Stimulated activated CD4-positive, alpha-beta T cell treated with anti-CD3 and anti-CD28 coated beads, TNF-alpha, amount 100 ng/mL, for 4 hours (primary cell): ENCODE data around the gene SLC13A4.
"Not testable (repeated sequence)": the region's sequence is repeated elsewhere in the genome, so short reads cannot be mapped to it uniquely, and the experiment has no call there.

ENCODE experiments used
- DNase-seq, 3 experiments: peaks; one replicate each; pipeline ENCODE4 v3.0.0-alpha.2; 2020; ENCODE audit warnings: low read depth in 3 of 3

Gene SLC13A4

DNA sequence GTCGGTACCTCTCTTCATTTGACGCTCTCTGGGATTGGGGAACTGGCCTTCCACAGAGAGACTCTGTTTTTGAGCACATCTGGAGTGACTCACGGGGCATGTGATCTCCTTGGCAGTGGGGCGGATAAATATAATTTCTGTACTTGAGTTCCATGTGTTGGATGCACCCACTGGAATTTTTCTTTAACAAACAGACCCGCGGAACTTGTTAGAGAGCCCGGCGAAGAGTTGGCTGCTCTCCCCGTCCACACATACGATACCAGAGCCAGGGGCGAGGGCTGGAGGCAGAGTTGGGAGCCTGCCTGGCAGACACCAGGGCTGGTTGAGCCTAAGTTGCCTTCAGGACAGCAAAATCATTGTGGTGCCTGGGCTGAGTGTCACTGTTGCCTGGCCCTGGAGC is 20.8 kb upstream of the SLC13A4 start, which contains the start of gene FAM180A:
TSS of gene FAM180A (minus strand) at position 44 of the 400 bp plus-strand sequence. CDS start 233 bp downstream, outside the sequence.
- no peak for DNase-seq

DNA sequence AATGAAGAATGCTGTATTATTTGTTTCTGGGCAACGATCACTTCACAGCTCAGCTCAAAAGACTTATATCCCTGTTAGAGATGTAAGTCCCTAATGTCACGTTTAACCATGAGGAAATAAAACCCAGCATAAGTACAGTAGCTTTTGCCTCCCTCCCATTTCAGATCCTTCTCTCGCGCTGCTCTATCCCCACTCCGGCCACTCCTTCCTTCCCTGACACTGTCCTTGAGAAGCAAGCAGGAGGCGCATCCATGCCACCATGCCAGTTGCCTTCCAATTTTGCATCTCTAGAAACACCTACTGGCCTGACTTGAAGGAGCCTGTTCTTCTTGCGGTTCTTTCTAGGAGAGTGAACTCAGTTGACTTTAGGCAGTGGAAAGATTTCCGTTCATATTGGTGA is 19.4 kb upstream of the SLC13A4 start:
- DNase-seq, result no peak

- DNase-seq, result no peak
These were observed 17.8 kb upstream of the SLC13A4 start for GRCh38 chr7:135745703-135746312.

GRCh38 chr7:135744938-135745702 is 17.1 kb upstream of the SLC13A4 start:
- DNase-seq, result no peak

GRCh38 chr7:135743907-135744731 is 16.1 kb upstream of the SLC13A4 start:
- no peak for DNase-seq

DNA sequence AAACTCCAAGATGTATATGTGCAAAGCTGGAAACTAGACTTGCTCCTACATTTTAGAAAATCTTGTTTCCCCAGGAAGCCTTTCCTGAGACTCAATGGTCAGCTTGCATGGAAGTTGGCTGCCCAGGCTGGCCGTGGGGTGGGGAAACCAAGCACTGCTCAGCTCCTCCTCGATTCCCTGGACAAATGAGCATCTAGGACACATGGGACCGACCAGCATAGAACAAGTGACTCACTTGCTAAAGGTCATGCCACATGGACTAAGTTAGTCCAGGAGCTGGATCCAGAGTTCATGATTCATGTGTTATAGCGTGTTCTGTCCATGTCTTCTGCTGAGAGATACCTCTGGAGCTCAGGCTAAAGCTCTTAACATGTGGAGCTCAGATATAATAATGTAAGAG is 14.4 kb upstream of the SLC13A4 start:
- DNase-seq, result no peak

GRCh38 chr7:135741905-135742304 is 13.9 kb upstream of the SLC13A4 start:
- DNase-seq, result no peak

GRCh38 chr7:135740889-135741288 is 12.9 kb upstream of the SLC13A4 start:
- DNase-seq, result no peak

DNA sequence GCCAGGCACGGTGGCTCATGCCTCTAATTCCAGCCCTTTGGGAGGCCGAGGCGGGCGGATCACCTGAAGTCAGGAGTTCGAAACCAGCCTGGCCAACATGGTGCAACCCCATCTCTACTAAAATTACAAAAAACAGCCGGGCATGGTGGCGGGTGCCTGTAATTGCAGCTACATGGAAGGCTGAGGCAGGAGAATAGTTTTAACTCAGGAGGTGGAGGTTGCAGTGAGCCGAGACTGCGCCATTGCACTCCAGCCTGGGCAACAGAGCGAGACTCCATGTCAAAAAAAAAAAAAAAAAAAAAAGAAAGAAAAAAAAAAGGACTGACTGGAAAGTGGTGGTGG is 9.3 kb upstream of the SLC13A4 start:
- DNase-seq, result not testable (repeated sequence)

- no peak for DNase-seq
These were observed 8.8 kb upstream of the SLC13A4 start for GRCh38 chr7:135736586-135737305.

DNA sequence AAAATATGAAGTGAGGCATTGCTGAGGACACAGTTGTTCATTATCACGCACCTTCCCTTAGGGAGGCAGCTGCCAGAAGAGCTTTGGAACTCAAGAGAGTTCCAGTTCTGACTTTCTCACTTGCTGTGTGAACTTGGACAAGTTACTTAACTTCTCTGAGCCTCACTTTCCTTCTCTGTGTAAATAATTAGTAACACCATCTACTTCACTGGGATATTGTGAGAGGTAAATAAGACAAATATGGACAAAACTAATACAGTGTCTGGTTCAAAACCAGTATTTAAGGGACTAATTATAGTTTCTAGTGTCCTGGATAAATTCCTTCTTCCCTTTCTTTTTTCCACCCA is 6.3 kb upstream of the SLC13A4 start:
- DNase-seq, result no peak

- no peak for DNase-seq
These were observed 5.8 kb upstream of the SLC13A4 start for GRCh38 chr7:135733603-135734342.

GRCh38 chr7:135731131-135731530 is 3.1 kb upstream of the SLC13A4 start:
- no peak for DNase-seq

DNA sequence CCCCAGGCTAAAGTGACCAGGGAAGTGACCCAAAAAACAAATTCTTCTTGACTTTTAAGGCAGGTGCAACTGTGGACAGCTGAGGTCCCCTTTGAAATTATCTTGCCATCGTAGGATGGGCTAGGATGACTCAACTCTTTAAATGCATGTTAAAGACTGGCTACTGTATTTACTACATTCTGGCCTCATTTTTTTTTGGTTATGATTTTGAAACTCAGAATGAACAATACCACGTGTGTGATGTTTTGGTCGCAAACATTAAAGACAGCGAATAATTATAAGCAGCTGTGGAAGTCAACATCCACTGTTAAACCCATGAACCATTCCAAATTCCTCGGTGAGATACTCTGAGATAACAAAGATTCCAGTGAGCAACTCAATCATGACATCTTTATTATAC is 1.2 kb upstream of the SLC13A4 start:
- no peak for DNase-seq

DNA sequence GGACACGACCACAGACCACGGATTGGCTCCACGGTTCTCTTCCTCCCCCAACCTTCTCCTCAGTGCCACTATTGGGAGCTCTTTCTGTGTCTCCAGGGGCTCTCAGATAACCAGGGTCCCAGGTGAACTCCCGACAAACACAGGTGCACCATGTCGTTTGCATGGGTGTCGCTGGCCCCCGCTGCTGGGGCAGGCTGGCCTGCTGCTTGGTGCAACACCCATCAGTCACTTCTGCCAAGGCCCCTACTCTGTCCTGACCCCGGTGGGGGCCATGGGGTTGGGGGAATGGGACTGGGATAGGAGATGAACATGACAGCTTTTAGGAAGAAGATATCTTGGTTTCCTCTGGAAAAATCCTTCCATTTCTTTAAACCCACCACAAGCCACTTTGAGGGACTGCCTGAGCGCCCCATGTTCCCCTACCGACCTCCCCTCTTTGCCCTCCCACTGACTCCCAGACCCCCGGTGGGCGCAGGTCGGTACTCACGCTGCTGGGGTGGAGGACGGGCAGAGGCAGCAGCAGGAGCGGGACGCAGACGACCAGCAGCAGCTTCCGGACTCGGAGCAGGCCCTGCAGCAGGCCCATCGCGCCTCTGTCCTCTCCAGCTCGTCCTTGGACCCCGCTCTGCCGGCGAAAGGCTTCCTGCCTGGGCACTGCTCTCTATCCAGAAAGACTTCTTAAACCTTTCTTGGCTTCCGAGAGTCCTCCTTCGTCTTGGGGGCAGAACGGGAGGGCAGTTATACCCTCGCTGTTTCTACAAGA is 894 bp downstream of the SLC13A4 start:
- no peak for DNase-seq

DNA sequence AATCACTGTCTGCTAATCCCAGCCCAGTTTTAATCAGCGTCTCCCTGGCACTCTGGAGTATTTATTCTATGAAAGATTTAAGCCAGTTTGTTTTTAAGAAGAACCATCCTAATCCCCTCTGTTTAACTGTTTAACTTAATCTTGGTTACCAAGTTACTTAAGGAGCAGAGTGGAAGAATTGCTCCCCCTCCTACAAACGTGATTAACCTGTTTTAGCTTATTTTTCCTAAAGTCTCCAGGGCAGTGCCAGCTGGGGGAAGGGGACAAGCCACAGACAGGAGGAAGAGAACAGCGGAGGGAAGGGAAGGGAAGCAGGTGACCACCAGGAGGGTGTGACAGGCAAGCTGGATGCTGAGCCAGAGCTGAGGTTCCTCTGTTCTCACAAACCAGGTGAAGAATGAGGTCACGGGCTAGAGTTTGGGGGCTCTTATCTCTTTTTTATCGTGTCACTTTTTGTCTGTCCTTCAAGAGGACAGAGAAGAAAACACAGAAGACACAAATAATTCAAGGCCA is 1.7 kb downstream of the SLC13A4 start:
- DNase-seq, result no peak

- no peak for DNase-seq
These were observed 4.6 kb downstream of the SLC13A4 start for GRCh38 chr7:135723411-135723810.

- no peak for DNase-seq
These were observed 6.7 kb downstream of the SLC13A4 start for GRCh38 chr7:135721198-135721820.

- no peak for DNase-seq
These were observed 8.3 kb downstream of the SLC13A4 start for GRCh38 chr7:135719688-135720087.
